MM.1S (cell line): Measurements from ENCODE around the gene CCNJL.

Source experiments
- DNase-seq: peaks from one replicate; pipeline ENCODE4 v3.0.0-alpha.2; 2015
- H2AFZ ChIP-seq: fragments of 300-600 bp; sonication (generic); 2 replicates; pipeline ENCODE4 v1.6.0; 2016; ENCODE audit warnings: antibody characterized with exemption, low read length
- H3F3A ChIP-seq: fragments of 300-600 bp; sonication (generic); 2 replicates; pipeline ENCODE4 v1.6.1; 2016; ENCODE audit warnings: mild to moderate bottlenecking, antibody characterized with exemption, low read length, moderate library complexity, mixed read lengths; ENCODE audit not compliant: insufficient read depth
- H3K27ac ChIP-seq: fragments of 300-600 bp; sonication (generic); 2 replicates; pipeline ENCODE4 v1.5.1; 2016; ENCODE audit warnings: mild to moderate bottlenecking, low read length
- H3K27me3 ChIP-seq: fragments of 300-600 bp; sonication (generic); replicated peaks from 2 replicates; pipeline ENCODE4 v1.6.0; 2016; ENCODE audit warnings: low read length; ENCODE audit not compliant: insufficient read depth
- H3K36me3 ChIP-seq: fragments of 300-600 bp; sonication (generic); replicated peaks from 2 replicates; pipeline ENCODE4 v1.6.1; 2016; ENCODE audit warnings: mild to moderate bottlenecking, low read length, mixed read lengths; ENCODE audit not compliant: insufficient read depth
- H3K4me1 ChIP-seq: fragments of 300-600 bp; sonication (generic); 2 replicates; pipeline ENCODE4 v1.6.1; 2016; ENCODE audit warnings: low read length, mixed read lengths
- H3K4me2 ChIP-seq: fragments of 300-600 bp; sonication (generic); 2 replicates; pipeline ENCODE4 v1.6.0; 2016; ENCODE audit warnings: low read depth, low read length
- H3K4me3 ChIP-seq: fragments of 300-600 bp; sonication (generic); 2 replicates; pipeline ENCODE4 v1.5.1; 2016; ENCODE audit warnings: low read length, mixed read lengths
- H3K79me2 ChIP-seq: fragments of 300-600 bp; sonication (generic); 2 replicates; pipeline ENCODE4 v1.6.1; 2016; ENCODE audit warnings: mixed run types, low read length, mixed read lengths
- H3K9ac ChIP-seq: fragments of 300-600 bp; sonication (generic); 2 replicates; pipeline ENCODE4 v1.6.1; 2016; ENCODE audit warnings: low read length, mixed read lengths
- H3K9me2 ChIP-seq: fragments of 300-600 bp; sonication (generic); replicated peaks from 2 replicates; pipeline ENCODE4 v1.6.1; 2016; ENCODE audit warnings: mild to moderate bottlenecking, low read length, mixed read lengths; ENCODE audit not compliant: insufficient read depth
- H3K9me3 ChIP-seq: fragments of 300-600 bp; sonication (generic); replicated peaks from 2 replicates; pipeline ENCODE4 v1.6.1; 2016; ENCODE audit warnings: mild to moderate bottlenecking, low read length, mixed read lengths; ENCODE audit not compliant: insufficient read depth
- H4K20me1 ChIP-seq: fragments of 300-600 bp; sonication (generic); 2 replicates; pipeline ENCODE4 v1.6.1; 2016; ENCODE audit warnings: mild to moderate bottlenecking, low read length, moderate library complexity, mixed read lengths; ENCODE audit not compliant: insufficient read depth
- EZH2 ChIP-seq: fragments of 300-600 bp; sonication (generic); optimal IDR thresholded peaks from 2 replicates; pipeline ENCODE3; 2017; ENCODE audit warnings: low read depth, mild to moderate bottlenecking, antibody characterized with exemption, low read length, mixed read lengths
- EZH2phosphoT487 ChIP-seq: fragments of 300-600 bp; sonication (generic); IDR thresholded peaks from 2 replicates; pipeline ENCODE4 v1.6.1; 2018; ENCODE audit warnings: antibody characterized with exemption, low read length
- TF ChIP-seq, protein P1 (sequence below): fragments of 300-600 bp; sonication (generic); IDR thresholded peaks from 2 replicates; pipeline ENCODE4 v1.5.1; 2016; ENCODE audit warnings: antibody characterized with exemption, low read length, mixed read lengths

Gene CCNJL

DNA sequence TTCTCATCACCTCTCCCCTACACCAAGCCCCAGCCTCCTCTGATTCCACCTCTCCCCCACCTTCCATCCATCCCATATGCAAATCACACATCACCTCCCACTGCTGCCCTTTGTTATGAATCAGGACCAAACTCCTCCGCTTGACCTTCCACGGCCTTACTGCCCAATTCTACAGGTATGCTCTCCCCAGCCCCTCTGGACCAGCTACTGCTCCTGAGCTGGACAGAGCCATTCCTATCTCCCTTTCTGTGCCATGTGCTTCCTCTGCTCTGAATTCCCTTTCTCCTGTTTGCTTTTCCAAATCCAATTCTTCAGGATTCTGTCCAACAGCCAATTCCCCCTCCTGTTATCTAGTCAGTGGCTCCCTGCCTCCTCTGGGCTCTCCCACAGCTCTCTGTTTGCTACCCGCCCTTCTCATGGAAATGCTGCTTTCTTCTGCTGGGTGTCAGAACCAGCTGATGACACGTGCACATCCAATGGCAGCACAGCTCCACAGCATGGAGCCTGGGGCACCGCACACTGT is 74.7 kb downstream of the CCNJL start:
- no peaks in the 10 kb centered on the region for H3F3A ChIP-seq
- H3K9ac ChIP-seq, result no peak overlapping the region
- no peaks in the 10 kb centered on the region for H3K36me3 ChIP-seq
- H3K27ac ChIP-seq, result no peak overlapping the region
- H3K4me3 ChIP-seq, result no peak overlapping the region
- no peak overlapping the region for H3K4me2 ChIP-seq
- no peaks in the 10 kb centered on the region for H3K79me2 ChIP-seq
- TF ChIP-seq, protein P1, sequence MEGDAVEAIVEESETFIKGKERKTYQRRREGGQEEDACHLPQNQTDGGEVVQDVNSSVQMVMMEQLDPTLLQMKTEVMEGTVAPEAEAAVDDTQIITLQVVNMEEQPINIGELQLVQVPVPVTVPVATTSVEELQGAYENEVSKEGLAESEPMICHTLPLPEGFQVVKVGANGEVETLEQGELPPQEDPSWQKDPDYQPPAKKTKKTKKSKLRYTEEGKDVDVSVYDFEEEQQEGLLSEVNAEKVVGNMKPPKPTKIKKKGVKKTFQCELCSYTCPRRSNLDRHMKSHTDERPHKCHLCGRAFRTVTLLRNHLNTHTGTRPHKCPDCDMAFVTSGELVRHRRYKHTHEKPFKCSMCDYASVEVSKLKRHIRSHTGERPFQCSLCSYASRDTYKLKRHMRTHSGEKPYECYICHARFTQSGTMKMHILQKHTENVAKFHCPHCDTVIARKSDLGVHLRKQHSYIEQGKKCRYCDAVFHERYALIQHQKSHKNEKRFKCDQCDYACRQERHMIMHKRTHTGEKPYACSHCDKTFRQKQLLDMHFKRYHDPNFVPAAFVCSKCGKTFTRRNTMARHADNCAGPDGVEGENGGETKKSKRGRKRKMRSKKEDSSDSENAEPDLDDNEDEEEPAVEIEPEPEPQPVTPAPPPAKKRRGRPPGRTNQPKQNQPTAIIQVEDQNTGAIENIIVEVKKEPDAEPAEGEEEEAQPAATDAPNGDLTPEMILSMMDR, result no peak
- TF ChIP-seq EZH2phosphoT487 (no peak), EZH2 (no peak)
- DNase-seq, result no peak
- no peaks in the 10 kb centered on the region for H3K27me3 ChIP-seq
- H3K4me1 ChIP-seq, result no peaks in the 10 kb centered on the region
- no peaks in the 10 kb centered on the region for H3K9me3 ChIP-seq
- H4K20me1 ChIP-seq, result no peaks in the 10 kb centered on the region
- no peaks in the 10 kb centered on the region for H3K9me2 ChIP-seq
- no peak overlapping the region for H2AFZ ChIP-seq

DNA sequence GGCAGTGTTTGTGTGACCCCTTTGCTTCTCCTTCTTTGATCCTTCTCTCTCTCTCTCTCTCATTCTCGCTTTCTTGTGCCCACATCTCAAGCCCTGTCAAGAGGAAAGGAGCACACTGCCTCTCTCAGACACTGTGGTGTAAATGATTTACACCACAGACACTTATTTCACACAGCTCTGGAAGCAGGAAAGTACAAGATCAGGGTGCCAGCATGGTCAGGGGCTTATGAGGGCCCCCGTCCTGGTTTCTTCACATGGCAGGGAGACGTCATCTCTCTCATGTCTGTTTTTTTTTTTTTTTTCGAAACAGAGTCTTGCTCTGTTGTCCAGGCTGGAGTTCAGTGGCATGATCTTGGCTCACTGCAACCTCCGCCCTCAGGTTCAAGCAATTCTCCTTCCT is 76.6 kb downstream of the CCNJL start:
- Histone ChIP-seq H3K4me2 (no peak overlapping the region), H3K27ac (no peak overlapping the region), H3K4me3 (no peak overlapping the region), H3F3A (no peaks in the 10 kb centered on the region), H3K27me3 (no peaks in the 10 kb centered on the region), H3K9me3 (no peaks in the 10 kb centered on the region), H3K9ac (no peak overlapping the region), H2AFZ (no peak overlapping the region), H3K79me2 (no peaks in the 10 kb centered on the region), H3K9me2 (no peaks in the 10 kb centered on the region), H3K36me3 (no peaks in the 10 kb centered on the region), H4K20me1 (no peaks in the 10 kb centered on the region), H3K4me1 (no peaks in the 10 kb centered on the region)
- no peak for TF ChIP-seq EZH2phosphoT487
- TF ChIP-seq, protein P1, result no peak
- no peak for TF ChIP-seq EZH2
- no peak for DNase-seq

DNA sequence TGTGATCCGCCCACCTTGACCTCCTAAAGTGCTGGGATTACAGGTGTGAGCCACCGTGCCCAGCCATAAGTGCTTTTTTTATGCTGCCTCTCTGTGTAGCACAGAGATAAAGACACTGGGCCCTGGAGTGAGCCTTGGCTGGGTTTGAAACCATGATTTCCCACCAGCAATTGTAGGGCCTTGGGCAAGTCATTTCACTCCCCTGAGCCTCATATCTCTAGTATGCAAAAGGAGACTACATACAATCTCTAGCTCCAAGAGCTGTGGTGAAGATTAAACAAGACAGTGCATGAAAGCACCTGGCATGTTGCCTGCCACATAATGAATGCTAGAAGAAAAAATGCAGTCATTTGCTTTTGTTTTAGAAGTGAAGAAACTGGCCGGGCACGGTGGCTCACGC is 79.1 kb downstream of the CCNJL start:
- no peak overlapping the region for H3K4me3 ChIP-seq
- no peaks in the 10 kb centered on the region for H4K20me1 ChIP-seq
- no peaks in the 10 kb centered on the region for H3K36me3 ChIP-seq
- no peaks in the 10 kb centered on the region for H3K4me1 ChIP-seq
- H3K9me3 ChIP-seq, result no peaks in the 10 kb centered on the region
- H3K9ac ChIP-seq, result no peak overlapping the region
- H3K79me2 ChIP-seq, result no peaks in the 10 kb centered on the region
- no peaks in the 10 kb centered on the region for H3K9me2 ChIP-seq
- DNase-seq, result no peak
- H3K27me3 ChIP-seq, result no peaks in the 10 kb centered on the region
- H3F3A ChIP-seq, result no peaks in the 10 kb centered on the region
- TF ChIP-seq, protein P1, result no peak
- TF ChIP-seq EZH2 (no peak), EZH2phosphoT487 (no peak)
- no peak overlapping the region for H3K27ac ChIP-seq
- H2AFZ ChIP-seq, result no peak overlapping the region
- no peak overlapping the region for H3K4me2 ChIP-seq
